ENCODE data around the gene GFAP.

The GFAP gene

GRCh38 chr17:44871556-44871955, 43.7 kb downstream of the GFAP start:
- DNase-seq (ENCODE audit: extremely low spot score, insufficient read length, low read depth): no peak
- no peak for FAIRE-seq

GRCh38 chr17:44867841-44868240, 47.5 kb downstream of the GFAP start:
- FAIRE-seq: no peak

GRCh38 chr17:44865931-44866330, 49.4 kb downstream of the GFAP start:
- no peak for DNase-seq (ENCODE audit: extremely low spot score, insufficient read length, low read depth)

More at GRCh38 chr17:44867841-44868240, 47.5 kb downstream of the GFAP start:
- no peak for DNase-seq (ENCODE audit: extremely low spot score, insufficient read length, low read depth)

GRCh38 chr17:44865231-44865660, 50.1 kb downstream of the GFAP start:
- DNase-seq (ENCODE audit: extremely low spot score, insufficient read length, low read depth) (peak; percentile 52), FAIRE-seq (peak; percentile 85)

More at GRCh38 chr17:44865931-44866330, 49.4 kb downstream of the GFAP start:
- FAIRE-seq: no peak

GRCh38 chr17:44864831-44865230, 50.5 kb downstream of the GFAP start:
- FAIRE-seq: no peak
- no peak for DNase-seq (ENCODE audit: extremely low spot score, insufficient read length, low read depth)

- DNase-seq (ENCODE audit: extremely low spot score, insufficient read length, low read depth): no peak
- no peak for FAIRE-seq
Measured at GRCh38 chr17:44863061-44863918, 52.0 kb downstream of the GFAP start.

- no peak for DNase-seq (ENCODE audit: extremely low spot score, insufficient read length, low read depth)
- no peak for FAIRE-seq
Measured at GRCh38 chr17:44862278-44862914, 52.9 kb downstream of the GFAP start.

GRCh38 chr17:44859701-44860100, 55.6 kb downstream of the GFAP start:
- FAIRE-seq (no peak), DNase-seq (ENCODE audit: extremely low spot score, insufficient read length, low read depth) (no peak)

- FAIRE-seq (no peak), DNase-seq (ENCODE audit: extremely low spot score, insufficient read length, low read depth) (no peak)
Measured at GRCh38 chr17:44854192-44854591, 61.1 kb downstream of the GFAP start.

All from GM18507 (cell line).